Activated CD4-positive, alpha-beta T cell treated with anti-CD3 and anti-CD28 coated beads for 4 hours (primary cell): Measurements from ENCODE around the gene SIM1.
"Not testable (repeated sequence)": the region's sequence is repeated elsewhere in the genome, so short reads cannot be mapped to it uniquely, and the experiment has no call there.

Experiments used
- DNase-seq, 2 donors: peaks; one replicate each; pipeline ENCODE4 v3.0.0-alpha.2; 2020

The SIM1 gene

GRCh38 chr6:100426241-100426640 is 38.5 kb downstream of the SIM1 start:
- DNase-seq: no peak

- DNase-seq: no peak
These were observed 44.0 kb downstream of the SIM1 start for GRCh38 chr6:100420711-100421110.

DNA sequence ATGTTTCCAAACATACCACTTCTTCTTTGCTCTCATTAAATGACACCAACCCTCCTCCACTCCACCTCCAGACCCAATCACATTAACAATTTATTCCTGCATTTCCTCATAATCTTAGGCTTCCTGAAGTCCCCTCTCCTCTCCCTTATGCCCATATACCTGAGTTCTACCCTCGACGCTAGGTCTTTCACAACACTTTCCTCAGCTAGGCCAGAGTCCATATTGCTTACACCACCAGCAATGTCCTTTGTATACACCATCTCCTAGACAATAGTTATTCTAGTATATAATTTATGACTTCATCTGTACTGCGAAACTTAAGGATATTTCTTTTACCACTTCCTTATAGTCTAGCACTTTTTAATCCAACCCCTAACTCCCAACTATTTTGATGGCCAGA is 47.7 kb downstream of the SIM1 start:
- DNase-seq: no peak

DNA sequence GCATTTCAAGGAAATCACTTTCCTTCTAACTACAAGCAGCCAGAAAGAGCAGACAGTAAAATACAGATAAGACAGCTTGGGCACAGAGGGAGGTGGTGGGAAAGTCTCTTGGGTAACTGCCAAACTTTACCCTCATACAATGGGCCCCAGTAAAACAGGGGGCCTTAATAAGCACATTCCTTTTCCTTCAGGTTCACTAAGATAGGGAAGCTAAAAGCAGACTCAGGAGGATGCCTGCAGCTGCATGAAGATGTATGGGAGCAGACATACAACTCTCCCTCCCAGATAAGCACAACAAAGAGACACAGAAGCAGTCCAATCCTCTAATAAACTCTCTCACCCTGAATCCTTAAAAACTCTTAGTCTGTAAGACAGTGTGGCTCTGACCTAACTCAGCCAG is 49.0 kb downstream of the SIM1 start:
- DNase-seq: no peak

DNA sequence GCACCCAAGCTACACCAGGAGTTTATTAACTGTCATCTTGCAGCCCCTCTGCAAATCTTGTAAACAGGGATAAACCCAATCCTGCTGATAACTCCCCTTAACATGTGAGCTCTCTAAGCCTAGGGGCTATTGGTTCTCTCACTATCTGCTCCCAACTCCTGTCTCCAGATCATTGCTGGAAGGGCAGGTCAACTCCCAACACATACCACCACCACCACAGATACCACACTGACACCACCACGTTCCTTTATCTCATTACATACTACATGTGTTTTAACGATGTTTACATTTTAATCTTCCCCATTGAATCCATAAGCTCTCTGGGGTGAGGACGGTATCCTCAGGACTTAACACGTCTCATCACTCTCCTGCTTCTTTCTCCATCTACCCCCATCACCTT is 51.8 kb downstream of the SIM1 start:
- DNase-seq: no peak

- DNase-seq: no peak
These were observed 60.7 kb downstream of the SIM1 start for GRCh38 chr6:100404051-100404450.

- DNase-seq: no peak
These were observed 71.2 kb downstream of the SIM1 start for GRCh38 chr6:100393493-100393892.

DNA sequence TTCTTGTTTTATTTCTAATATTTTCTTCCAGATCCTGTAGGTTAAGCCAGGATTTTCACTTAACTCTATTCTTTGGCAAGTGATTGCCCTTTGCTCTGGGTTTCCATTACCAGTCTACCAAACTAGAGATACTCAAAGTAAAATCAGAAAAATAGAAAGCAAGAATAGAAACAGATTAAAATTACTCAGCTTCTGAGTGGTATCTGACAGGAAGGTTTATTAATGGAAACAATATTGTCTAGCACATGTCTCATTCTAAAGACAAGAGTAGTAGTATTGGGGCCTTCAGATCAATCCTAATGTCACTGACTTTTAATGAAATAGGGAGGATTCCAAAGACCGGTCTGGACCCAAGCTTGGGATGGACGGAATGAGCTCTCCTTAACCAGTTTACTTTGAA is 72.3 kb downstream of the SIM1 start:
- DNase-seq: no peak

DNA sequence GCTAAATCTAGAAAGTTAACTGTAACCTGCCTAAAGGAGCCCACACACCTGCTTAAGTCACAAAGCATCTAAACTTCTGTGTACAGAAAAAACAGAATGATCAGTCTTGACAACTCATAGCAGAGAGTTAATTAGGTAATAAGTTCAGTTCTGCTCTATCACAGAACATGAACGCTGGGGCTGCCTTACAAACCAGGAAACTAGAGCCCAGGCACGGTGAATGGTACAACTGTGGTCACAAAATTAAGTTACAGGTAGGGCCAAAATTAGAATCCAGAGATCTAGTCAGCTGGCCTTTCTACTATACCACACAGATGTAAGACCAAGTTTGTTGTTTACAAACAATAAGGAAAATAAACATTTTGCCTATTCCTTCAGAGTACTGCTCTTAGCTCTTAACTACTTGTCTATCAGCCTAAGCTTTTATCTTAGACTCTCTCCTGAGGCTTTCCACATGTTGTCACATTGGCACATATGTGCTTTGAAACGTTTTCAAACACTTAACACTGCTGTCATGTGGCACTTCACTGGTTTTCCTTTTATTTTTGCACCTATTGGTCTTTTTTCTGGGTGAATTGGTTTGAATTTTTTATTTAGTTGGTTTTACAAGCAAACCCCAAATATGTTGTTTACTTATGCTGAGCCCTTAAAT is 75.7 kb downstream of the SIM1 start:
- DNase-seq: no peak

DNA sequence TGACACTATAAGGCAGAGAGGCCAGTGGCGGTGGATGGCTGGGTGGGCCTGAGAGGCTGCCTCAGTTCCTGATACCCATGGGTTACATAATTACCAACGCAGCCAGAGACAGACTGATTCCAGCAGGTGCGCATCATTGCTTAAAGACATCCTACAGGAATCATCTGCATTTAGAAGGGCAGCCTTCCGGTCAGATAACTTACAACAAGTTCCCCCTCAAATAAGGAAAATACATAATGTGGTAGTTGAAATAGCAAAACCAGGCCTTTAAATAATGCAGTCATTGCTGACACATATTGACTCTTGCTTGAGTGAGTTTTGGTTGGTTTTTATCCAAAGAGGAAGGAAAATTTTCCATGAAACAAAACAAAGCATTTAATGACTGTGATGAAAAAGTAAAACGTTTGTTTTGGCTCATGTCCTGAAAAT is 81.9 kb downstream of the SIM1 start:
- no peak for DNase-seq

DNA sequence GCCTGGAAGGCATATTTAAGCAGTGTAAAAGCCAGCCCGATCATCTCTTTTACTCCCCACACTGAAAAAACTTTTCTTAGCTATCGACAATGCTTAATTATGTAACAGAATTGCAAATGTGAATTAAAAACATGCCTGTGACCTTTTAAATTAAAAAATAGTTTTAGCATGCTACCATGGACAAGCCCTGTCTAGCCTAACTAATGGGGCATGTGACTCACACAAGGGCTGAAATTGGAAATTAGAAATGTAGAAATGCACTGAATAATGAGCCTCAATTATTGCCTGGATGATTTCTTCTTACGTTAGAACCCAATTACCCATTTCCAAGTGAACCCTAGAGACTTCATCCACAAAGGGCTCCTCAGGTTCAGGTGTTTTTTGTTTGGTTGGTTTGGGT is 82.7 kb downstream of the SIM1 start:
- no peak for DNase-seq

GRCh38 chr6:100381111-100381510 is 83.6 kb downstream of the SIM1 start:
- no peak for DNase-seq

DNA sequence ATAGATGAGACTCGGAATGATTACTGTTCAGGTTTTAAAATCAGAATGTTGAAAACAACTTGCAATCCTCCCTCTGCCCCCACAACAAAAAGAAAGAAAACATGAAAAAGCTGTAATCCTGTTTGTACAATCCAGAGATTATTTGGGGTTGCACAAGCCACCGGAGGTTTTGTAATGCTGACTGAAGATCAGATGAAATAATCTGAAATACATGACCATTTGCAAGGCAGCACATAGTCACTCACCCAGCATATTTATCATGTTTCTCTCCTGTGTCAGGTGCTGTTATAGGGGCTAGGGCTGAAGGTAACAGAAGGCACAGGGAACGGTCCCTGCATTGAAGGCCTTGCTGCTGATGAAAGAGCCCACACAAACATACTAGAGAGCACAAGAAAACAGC is 85.3 kb downstream of the SIM1 start:
- no peak for DNase-seq

DNA sequence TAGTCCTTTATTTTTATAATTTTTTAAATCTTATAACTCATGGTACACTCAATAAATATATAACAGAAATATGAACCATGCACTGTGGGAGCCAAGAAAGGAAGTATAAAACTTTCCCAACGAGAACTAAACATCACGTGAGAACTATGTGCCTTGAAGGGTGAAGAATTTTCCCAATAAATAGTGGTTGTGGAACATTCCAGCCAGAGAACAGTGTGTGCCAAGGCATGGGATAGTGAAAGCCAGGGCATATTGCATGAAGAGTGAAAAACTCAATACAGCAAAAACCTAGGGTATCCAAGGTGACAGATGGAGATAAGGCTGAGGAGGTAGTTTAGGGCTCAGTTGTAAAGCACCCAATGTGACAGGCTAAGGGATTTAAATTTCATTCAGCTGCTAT is 86.1 kb downstream of the SIM1 start:
- no peak for DNase-seq

DNA sequence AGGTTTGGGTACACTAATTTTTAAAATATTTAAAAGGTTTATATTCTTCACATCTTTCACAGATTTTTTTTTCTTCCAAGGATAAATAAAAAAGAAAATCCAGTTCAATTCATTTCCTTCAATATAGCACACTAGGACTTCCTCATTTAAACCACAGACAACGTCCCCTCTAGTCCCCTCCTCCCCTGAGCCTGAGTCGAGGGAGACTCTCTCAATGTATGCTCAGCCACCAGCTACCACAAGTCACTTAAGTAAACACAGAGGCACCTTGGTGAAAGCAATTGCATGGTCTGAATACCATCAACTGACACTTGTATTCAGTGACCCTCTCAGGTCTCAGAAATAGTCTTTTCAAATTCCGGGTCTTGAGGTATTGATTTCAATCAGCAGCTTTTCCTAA is 88.6 kb downstream of the SIM1 start:
- no peak for DNase-seq

GRCh38 chr6:100372326-100373091 is 92.2 kb downstream of the SIM1 start:
- no peak for DNase-seq

- DNase-seq: no peak
These were observed 93.1 kb downstream of the SIM1 start for GRCh38 chr6:100371591-100371990.

- DNase-seq: no peak
These were observed 94.5 kb downstream of the SIM1 start for GRCh38 chr6:100370265-100370664.

GRCh38 chr6:100366419-100366818 is 98.3 kb downstream of the SIM1 start:
- DNase-seq: no peak

DNA sequence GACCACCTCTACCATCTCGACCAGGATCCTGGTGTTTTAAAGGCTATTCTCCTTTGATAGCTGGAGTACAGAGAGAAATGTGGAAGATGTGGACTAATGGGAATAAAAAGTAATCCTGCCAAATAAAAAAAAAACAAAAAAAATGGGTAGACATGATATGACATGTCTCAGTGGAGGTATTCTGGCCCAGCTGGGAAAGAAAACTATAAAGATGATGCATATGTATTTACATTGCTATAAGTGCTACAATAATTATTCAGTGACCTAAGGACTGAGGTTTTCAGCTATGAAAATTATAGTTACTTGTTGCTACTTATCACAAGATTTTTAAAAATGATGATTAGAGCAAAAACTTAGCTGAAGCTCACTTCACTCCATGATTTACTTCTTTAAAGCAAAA is 101.1 kb downstream of the SIM1 start:
- no peak for DNase-seq

GRCh38 chr6:100354736-100355641 is 109.7 kb downstream of the SIM1 start:
- not testable (repeated sequence) for DNase-seq

DNA sequence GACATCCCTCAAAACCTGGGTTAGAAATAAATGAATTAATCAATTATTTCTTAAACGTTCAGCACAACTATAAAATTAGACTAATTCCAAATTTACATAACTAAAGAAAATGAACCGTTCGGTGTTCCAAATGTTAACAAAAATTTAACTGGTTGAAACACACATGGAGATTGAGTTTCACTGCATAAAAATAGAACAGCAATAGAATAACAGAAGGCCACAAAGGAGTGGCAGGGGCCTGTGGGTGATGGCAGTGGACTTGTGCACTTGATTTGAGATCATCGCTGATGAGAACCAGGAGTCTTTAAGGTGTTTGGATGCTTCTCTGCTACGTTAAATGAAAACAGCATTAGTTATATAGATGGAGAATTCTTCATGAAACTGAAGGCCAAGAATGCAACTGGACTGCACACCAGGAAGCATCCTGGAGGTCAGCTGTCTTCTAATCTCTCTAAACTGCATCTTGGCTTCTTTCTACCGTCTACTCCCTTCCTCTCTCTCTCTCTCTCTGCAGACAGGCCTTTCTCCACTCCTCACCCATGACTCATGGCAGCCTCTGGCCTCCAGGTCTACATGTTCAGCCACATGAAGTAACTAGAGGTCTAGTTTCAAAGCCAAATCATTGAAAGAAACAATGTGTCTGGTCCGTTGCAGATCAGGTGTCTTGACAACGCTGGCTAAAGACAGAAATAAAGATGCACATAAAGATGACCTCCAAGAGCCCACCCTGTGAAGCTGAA is 111.3 kb downstream of the SIM1 start:
- DNase-seq: no peak

- DNase-seq: no peak
These were observed 114.6 kb downstream of the SIM1 start for GRCh38 chr6:100350139-100350538.
